Measurements from ENCODE around the gene NNMT.
"Not testable (repeated sequence)": the region's sequence is repeated elsewhere in the genome, so short reads cannot be mapped to it uniquely, and the experiment has no call there.

Gene NNMT

GRCh38 chr11:114314096-114314495 lies 17.9 kb downstream of the NNMT start:
- no peak for DNase-seq

DNA sequence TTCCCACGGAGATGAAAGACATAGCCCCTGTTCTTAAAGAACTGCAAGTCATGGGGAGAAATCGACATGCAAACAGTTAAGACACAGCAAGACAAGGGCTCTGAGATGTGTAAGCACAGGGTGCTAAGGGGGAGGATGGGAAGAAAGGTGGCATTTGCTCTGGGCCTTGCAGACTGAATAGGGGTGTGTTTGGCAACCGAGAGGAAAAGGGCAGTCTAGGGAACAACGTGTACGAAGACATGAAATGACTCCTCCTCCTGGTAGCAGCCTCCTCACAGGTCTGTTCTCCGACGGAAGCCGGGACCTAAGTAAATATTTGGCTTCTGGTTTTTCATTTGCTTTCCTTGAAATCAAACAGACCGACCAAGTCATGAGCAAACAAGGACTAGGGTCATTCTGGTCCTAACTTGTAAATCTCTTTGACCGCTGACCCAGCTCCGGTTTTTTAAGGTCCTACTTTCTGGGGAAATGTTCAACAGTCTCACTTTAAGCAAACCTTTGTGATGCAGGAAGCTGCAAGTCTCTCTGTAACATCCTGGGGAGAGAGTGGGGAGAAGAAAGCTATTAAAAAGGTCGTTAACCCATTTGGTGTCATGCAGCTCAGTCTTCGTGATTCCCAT lies 19.7 kb downstream of the NNMT start:
- no peak for DNase-seq

DNA sequence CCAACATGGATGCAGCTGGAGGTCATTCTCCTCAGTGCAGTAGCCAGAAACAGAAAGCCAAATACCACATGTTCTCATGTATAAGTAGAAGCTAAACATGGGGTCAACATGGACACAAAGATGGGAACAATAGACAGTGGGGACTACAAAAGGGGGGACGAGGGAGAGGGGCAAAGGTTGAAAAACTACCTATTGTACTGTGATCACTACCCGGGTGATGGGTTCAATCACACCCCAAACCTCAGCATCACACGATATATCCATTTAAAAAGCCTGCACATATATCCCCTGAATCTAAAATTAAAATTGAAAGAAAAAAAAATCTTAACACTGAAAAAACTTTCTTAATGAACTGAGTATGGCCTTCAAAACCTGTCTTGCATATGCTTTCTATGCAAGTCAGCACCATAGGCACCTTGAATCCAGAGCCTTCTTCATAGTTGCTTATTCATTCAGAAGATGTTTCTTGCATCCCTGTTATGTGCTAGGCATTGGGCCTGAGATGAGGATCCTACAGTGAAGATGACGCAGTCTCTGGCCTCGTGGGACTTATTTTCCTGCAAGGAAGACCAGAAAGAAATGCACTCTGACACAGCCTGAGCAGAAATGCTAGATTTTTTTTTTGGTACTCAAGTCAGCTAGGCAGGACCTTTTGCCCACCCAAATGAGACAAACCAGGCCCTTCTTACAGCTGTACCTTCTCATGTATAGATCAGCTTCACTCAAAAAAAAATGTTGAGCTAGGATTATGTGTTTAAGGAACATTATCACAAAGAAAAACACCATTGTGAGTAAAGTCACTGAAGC lies 21.0 kb downstream of the NNMT start:
- DNase-seq: no peak

DNA sequence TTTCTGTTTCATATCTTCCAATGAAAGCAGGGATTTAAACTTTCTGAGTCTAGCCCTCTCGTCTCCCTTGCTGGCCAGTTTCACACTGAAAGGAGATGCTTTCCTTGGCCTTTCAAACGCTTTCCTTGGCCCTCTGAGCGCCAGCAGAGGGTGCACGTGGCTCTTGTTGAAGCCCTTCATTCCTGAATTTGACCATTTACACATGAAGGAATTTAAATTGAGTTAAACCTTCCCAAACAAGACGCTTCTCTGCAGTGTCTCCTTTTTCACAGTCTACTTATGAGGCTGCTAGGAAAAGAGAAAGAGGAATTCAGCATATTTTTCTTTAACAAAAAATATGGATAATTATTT lies 21.6 kb downstream of the NNMT start:
- DNase-seq: peak; percentile 65

GRCh38 chr11:114318361-114318760 lies 22.2 kb downstream of the NNMT start:
- DNase-seq: no peak

DNA sequence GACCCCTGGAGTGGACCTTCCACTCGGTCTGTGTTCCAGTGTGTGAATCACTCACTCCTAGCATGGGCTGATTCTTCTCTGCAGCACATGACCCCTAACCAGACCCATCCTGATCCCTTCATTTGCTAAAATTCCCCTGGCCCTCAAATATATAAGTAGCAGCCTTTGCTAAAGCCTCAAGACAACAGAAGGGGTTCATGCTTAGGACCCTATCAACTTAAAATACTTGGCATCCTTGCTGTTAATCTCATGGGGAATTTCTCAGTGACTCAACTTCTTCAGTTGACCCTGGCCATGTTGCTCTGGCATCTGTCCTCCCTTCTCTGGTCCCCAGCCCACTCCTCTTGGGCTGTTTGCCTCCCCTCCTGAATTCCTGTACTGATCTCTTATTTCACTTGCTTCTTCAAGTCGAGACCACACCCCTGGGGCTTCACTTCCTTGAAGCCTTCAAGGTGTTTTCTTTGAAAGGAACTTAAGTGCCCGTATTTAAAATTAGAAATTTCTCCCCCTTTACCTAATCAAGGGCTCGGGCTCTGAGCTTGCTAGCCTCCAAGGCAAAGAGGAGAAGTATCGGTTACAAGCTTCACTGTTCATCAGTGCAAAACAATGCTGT lies 23.6 kb downstream of the NNMT start:
- DNase-seq: no peak

- DNase-seq: no peak
Observed at GRCh38 chr11:114321621-114322257, 25.5 kb downstream of the NNMT start.

DNA sequence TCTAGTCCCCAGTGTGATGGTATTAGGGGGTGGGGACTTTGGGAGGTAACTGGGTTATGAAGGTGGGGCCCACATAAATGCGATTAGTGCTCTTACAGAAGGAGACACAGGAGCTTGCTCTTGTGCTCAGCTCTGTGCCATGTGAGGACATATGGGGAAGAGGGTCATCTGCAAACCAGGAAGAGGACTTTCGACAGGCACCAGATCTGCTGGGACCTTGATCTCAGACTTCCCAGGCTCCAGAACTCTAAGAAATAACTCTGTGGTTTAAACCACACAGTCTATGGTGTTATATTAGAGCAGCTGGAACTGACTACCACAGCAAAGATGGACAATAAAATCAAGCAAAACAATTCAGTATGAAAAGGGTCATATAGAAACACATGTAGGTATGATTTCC lies 26.7 kb downstream of the NNMT start:
- DNase-seq: no peak

DNA sequence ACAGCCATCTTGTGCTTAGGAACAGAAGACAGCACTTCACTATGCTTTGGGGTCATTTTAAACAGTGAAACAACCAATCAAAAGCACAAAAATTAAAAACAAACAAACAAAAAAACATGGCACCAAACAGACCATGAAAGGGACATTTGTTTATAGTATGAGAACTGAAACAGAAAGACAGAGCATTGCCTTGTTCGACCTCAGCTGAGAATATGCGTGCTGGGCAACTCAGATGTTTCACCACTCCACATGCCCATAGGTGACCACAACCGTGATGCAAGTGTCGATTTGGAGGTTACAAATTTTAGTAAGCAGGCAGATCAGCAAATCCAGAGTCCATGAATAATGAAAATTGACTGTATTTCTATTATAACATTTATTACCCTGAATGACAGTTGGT lies 30.0 kb downstream of the NNMT start:
- DNase-seq: no peak

DNA sequence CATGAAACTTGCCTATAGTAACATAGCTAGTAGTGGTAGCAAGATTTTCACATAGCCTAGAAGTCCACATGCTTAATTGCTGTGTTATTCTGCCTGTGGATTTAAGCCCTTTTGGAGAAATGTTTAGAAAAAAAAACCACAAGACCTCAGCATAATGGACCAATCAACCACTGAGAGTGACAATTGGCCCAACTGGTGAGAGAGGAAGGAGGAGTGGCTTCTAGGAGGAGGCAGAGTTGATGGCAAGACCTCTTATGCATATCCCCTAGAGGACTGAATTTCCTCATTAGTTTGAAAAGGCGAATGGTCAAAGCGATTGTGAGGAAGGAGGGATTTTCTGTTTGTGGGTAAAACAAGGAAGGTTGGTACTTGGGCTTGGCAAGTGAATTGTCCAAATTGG lies 30.6 kb downstream of the NNMT start:
- no peak for DNase-seq

DNA sequence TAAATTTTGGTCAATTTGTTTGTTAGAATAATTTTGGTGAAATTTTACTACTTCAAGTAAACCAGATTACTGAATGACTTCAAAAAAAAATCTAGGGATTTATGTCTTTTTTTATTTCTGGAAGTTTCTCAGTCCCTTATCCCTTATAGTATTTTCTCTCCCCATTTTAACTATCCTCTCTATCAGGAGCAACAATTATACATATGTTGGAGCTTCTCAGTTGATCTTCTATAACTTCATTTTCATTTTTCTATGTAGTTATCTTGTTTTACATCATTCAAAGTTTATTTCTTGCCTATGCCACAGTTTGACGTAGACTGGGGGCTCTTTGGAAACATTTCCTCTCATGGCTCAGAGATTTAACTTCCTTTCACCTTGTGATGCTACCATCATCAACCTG lies 34.2 kb downstream of the NNMT start:
- DNase-seq: no peak

DNA sequence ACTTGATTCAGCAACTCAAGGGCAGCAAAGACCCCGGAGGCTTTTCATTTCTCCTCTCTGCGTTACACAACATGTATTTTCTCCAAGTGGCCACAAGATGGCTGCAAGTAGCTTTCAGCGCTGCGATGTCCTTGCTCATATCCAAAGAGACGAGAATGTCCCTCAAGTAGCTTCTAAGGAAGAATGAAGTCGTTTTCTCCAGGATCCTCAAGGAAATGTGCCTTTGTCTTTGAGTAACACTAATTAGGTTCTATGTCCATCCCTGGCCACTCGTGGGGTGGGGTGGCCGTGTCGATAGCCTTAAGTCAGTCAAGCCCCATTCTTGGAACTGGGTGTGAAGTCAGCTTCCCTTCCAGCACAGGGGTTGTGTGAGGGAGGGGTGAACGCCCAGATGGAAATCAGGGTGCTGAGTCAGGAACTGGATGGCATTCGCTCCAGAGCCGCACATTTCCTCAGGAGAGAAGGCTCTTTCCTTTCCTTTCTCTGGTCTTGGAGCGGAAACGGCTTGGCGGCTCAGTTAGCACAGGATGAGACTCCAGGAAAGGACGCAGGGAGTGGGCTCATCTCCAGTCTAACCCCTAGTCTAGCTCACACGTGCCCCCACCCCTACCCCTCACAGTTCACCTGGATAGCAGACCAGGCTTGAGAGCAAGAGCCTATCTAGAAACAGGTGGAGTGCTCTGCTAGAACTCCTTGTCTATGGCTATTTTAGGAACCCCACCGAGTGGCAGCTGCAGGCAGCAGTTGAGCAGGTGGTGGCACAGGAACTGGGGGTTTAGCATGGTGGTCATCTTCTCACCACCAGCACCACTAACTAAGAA lies 44.3 kb downstream of the NNMT start:
- DNase-seq: peak; percentile 38

DNA sequence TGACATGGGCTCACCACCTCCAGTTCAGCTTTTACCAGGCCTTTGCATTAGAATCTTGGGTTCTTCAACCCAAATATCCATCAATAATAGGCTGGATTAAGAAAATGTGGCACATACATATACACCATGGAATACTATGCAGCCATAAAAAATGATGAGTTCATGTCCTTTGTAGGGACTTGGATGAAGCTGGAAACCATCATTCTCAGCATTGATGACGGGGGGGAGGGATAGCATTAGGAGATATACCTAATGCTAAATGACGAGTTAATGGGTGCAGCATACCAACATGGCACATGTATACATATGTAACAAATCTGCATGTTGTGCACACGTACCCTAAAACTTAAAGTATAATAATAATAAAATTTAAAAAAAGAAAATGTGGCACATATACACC lies 45.5 kb downstream of the NNMT start:
- not testable (repeated sequence) for DNase-seq

DNA sequence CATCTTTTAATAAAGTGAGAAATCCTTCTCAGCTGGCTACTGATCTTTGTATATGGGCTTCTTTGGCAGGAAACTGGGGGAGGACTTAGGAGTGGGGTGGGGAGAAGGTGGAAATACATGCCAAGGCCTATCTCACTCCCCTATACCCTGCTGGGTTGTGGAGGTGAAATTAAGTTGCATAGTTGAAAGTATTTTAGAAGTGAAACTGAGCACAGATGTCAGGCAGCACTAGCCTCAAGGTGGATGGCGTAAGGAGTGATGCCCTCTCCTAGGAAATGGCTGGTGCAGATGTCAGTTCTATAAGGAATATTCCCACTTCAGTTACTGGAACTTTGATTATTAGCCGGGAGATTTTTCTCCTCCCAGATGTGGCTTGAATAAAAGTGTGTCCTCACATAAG lies 46.3 kb downstream of the NNMT start:
- no peak for DNase-seq

DNA sequence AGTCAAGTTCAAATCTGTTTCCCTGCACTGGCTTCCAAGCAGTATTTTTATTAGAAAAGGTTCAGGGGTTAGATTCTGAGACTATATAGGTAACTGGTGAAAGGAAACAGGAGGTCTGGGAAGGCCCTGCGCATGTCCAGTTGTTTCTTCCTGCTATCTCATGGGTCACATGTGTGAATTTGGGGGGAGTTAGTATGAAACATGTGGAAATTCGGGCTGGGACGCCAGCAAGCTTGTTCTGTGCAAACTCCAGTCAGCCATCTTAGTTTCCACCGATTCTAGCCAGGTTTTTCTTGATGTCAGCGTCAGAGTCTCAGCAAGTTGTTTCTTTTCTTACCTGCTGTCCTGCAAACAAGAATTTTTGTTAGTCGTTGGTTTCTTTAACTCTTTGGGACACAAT lies 46.8 kb downstream of the NNMT start:
- DNase-seq: no peak

DNA sequence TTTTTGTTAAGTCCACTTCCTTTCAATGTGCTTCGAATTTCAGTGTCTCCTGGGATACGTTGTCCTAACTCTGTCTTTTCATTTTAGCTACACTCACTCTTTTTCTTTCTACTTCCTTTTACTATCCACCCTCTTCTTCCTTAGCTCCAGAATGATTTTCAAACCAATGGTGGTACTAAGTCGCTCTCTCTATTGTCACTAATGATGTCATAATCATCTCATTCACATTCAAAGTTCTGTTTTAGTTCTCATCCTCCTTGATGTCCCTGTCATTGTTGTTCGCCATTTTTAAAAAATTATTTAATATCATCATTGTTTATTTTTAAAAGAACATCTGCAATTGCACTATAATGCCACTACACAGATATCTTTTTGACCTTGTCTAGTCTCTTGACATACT lies 47.3 kb downstream of the NNMT start:
- DNase-seq: no peak

DNA sequence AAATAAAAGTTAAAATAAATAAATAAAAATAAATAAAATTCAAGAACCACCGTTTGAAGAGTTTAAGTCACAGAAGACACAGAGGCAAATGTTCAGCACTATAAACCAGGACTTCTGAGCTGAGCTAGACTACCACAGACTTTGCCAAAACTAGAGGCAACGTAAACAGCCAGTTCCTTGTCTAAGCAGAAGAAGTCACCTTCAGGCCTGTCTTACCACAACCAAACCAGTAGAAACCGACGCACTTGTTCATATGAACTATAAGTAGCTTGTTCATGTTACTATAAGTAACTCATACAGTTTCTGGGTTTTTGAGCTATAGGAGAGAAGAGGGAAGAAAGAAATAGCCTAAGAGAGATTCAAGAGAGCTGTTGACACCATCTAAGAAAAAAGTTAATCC lies 48.3 kb downstream of the NNMT start:
- no peak for DNase-seq

- no peak for DNase-seq
Observed at GRCh38 chr11:114345575-114346222, 49.5 kb downstream of the NNMT start.

DNA sequence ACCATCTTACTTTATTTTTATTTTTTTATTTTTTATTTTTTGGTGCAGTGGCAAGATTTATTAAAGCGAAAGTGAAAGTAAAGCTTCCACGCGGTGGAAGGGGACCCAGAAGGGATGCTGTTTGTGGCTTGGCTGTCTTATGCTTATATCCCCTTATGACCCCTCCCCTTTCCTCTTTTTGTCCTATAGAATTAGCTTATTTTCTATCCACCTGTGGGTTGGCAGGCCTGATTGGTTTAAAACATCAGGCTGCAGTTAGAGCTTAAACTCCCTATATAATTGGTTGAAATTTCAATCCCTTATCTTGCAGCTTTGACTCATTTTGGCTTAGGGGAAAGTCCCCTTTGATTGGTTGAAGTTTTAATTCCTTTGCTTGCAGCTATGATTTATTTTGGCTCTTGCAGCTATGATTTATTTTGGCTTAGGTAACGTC lies 50.5 kb downstream of the NNMT start:
- no peak for DNase-seq

DNA sequence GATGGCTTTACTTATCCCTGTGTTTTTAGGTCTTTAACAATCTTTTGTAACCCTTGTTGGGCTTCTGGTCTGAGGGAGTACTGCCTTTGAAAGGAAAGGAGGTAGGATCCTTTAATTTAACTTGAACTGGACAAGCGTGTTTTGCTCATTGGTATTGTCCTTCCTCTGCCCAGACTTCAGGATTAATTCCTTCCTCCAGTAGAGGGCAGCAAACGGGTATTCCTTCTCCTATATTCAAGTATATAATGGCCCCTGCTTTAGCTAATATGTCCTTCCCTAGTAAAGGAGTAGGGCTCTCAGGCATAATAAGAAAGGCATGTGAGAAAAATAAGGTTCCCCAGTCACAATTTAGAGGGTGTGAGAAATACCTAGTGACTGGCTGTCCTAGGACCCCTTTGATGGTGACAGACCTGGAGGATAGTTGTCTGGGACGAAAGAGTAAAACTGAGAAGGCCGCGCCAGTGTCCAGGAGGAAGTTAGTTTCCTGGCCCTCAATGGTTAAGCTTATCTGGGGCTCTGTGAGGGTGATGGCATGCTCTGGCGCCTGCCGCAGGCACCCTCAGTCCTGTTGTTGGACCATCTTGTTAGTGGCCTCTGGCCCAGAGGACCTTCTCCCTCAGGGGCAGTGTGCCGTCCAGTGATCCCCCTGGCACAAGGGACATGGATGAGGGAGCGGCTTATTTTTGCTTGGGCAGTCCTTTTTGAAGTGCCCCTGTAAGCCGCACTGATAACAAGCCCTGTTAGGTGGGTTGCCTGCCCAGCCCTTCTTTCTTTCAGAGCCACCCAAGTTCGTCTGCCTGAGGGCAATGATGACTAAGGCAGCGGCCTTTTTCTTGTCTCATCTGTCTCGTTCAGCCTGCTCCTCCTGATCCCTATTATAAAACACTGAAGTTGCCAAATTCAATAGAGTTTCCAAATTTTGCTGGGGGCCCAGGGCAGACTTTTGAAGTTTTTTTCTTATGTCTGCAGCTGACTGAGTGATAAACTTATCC lies 52.3 kb downstream of the NNMT start:
- no peak for DNase-seq

GRCh38 chr11:114350022-114350421 lies 53.8 kb downstream of the NNMT start:
- DNase-seq: no peak
